Neural cell (in vitro differentiated cells): Measurements from ENCODE around the gene OSBPL2. TPM values are rescaled to one million over a fixed set of nuclear protein-coding genes. Genes with fewer than 3 reads are reported as not detected.
A peak's percentile ranks its signal among the peaks of the same experiment; 100 is the strongest.

Experiments used
- H2AFZ ChIP-seq: fragments of 200-600, 300-800 bp; sonication (generic), shearing (Covaris generic); 2 replicates; pipeline ENCODE4 v1.6.0; 2014; ENCODE audit warnings: low read depth, mild to moderate bottlenecking, antibody characterized with exemption, low read length, moderate library complexity
- H3F3A ChIP-seq: fragments of 200-600 bp; shearing (Covaris generic); 2 replicates; pipeline ENCODE4 v1.6.1; 2016; ENCODE audit warnings: mild to moderate bottlenecking, moderate library complexity, mixed read lengths, antibody characterized with exemption, low read length; ENCODE audit not compliant: insufficient read depth, poor library complexity, severe bottlenecking
- H3K27ac ChIP-seq: fragments of 200-600, 300-800 bp; sonication (generic), shearing (Covaris generic); 2 replicates; pipeline ENCODE4 v1.5.1; 2014; ENCODE audit warnings: mild to moderate bottlenecking, low read length, moderate library complexity
- H3K27me3 ChIP-seq: fragments of 300-800, 200-600 bp; sonication (generic), shearing (Covaris generic); 2 replicates; pipeline ENCODE4 v1.6.0; 2014; ENCODE audit warnings: mild to moderate bottlenecking, low read depth, low read length, moderate library complexity; ENCODE audit not compliant: insufficient read depth
- H3K36me3 ChIP-seq: fragments of 300-800, 200-600 bp; sonication (generic), shearing (Covaris generic); 2 replicates; pipeline ENCODE4 v1.5.1; 2014; ENCODE audit warnings: mild to moderate bottlenecking, antibody characterized with exemption, low read length, moderate library complexity; ENCODE audit not compliant: insufficient read depth
- H3K4me2 ChIP-seq: fragments of 300-800, 200-600 bp; sonication (generic), shearing (Covaris generic); 2 replicates; pipeline ENCODE4 v1.6.0; 2014; ENCODE audit warnings: mild to moderate bottlenecking, low read length
- H3K4me3 ChIP-seq: fragments of 300-800, 200-600 bp; sonication (generic), shearing (Covaris generic); 2 replicates; pipeline ENCODE4 v1.5.1; 2014; ENCODE audit warnings: mild to moderate bottlenecking, low read length, moderate library complexity
- H3K79me2 ChIP-seq: fragments of 200-600 bp; shearing (Covaris generic); replicated peaks from 2 replicates; pipeline ENCODE4 v1.6.0; 2014; ENCODE audit warnings: mild to moderate bottlenecking, low read length, moderate library complexity; ENCODE audit not compliant: insufficient read depth
- H3K9ac ChIP-seq: fragments of 300-800, 200-600 bp; sonication (generic), shearing (Covaris generic); 2 replicates; pipeline ENCODE4 v1.6.1; 2016; ENCODE audit warnings: mild to moderate bottlenecking, low read length, mixed read lengths
- H3K9me2 ChIP-seq: fragments of 200-600 bp; shearing (Covaris generic); 2 replicates; pipeline ENCODE4 v1.6.1; 2016; ENCODE audit warnings: mild to moderate bottlenecking, low read length, mixed read lengths; ENCODE audit not compliant: insufficient read depth
- H3K9me3 ChIP-seq: fragments of 200-600, 300-800 bp; sonication (generic), shearing (Covaris generic); 2 replicates; pipeline ENCODE4 v1.6.1; 2016; ENCODE audit warnings: mild to moderate bottlenecking, mixed run types, low read length, moderate library complexity, mixed read lengths
- H4K20me1 ChIP-seq: fragments of 200-600 bp; shearing (Covaris generic); 2 replicates; pipeline ENCODE4 v1.6.1; 2016; ENCODE audit warnings: mild to moderate bottlenecking, mixed run types; ENCODE audit not compliant: insufficient read depth
- EP300 ChIP-seq: fragments of 450-650 bp; conservative IDR thresholded peaks from 2 replicates; pipeline ENCODE4 v1.6.1; 2014; ENCODE audit warnings: antibody characterized with exemption, mild to moderate bottlenecking, moderate library complexity; ENCODE audit not compliant: poor library complexity, severe bottlenecking
- EZH2 ChIP-seq: fragments of 200-600, 300-800 bp; shearing (Covaris generic), sonication (generic); IDR thresholded peaks from 2 replicates; pipeline ENCODE4 v1.6.1; 2014; ENCODE audit warnings: antibody characterized with exemption, low read length, borderline replicate concordance, mild to moderate bottlenecking; ENCODE audit not compliant: insufficient read depth, poor library complexity, severe bottlenecking
- MXI1 ChIP-seq: fragments of 450-650 bp; conservative IDR thresholded peaks from 2 replicates; pipeline ENCODE4 v1.6.1; 2014; ENCODE audit warnings: antibody characterized with exemption, mild to moderate bottlenecking; ENCODE audit not compliant: poor library complexity, severe bottlenecking
- POLR2AphosphoS5 ChIP-seq: IDR thresholded peaks from 2 replicates; pipeline ENCODE4 v1.6.1; 2012
- RAD21 ChIP-seq: fragments of 450-650 bp; conservative IDR thresholded peaks from 2 replicates; pipeline ENCODE4 v1.6.1; 2014; ENCODE audit warnings: antibody characterized with exemption, mild to moderate bottlenecking, moderate library complexity
- REST ChIP-seq: IDR thresholded peaks from 2 replicates; pipeline ENCODE4 v1.6.1; 2012; ENCODE audit warnings: borderline replicate concordance
- SMC3 ChIP-seq: fragments of 450-650 bp; conservative IDR thresholded peaks from 2 replicates; pipeline ENCODE4 v1.6.1; 2014; ENCODE audit warnings: antibody characterized with exemption, mild to moderate bottlenecking, moderate library complexity; ENCODE audit not compliant: poor library complexity
- TAF1 ChIP-seq: IDR thresholded peaks from 2 replicates; pipeline ENCODE4 v1.6.1; 2012; ENCODE audit warnings: low read depth
- polyA plus RNA-seq: library from polyadenylated mRNA; depleted of rRNA; stranded (reverse); fragments of >200 nt; gene quantifications from 2 replicates; pipeline ENCODE4 v1.2.3, GENCODE V29; 2014
- TF ChIP-seq, protein P1 (sequence below): fragments of 450-650 bp; IDR thresholded peaks from 2 replicates; pipeline ENCODE4 v1.5.1; 2014; ENCODE audit warnings: antibody characterized with exemption, mild to moderate bottlenecking, moderate library complexity; ENCODE audit not compliant: poor library complexity, severe bottlenecking

The OSBPL2 gene
- polyA plus RNA-seq, 1 donor from 2014 or later: 41.5 TPM

- TF ChIP-seq EZH2 (no peak), POLR2AphosphoS5 (no peak), RAD21 (no peak), TAF1 (no peak), REST (no peak), EP300 (no peak), SMC3 (no peak), MXI1 (no peak)
- TF ChIP-seq, protein P1, sequence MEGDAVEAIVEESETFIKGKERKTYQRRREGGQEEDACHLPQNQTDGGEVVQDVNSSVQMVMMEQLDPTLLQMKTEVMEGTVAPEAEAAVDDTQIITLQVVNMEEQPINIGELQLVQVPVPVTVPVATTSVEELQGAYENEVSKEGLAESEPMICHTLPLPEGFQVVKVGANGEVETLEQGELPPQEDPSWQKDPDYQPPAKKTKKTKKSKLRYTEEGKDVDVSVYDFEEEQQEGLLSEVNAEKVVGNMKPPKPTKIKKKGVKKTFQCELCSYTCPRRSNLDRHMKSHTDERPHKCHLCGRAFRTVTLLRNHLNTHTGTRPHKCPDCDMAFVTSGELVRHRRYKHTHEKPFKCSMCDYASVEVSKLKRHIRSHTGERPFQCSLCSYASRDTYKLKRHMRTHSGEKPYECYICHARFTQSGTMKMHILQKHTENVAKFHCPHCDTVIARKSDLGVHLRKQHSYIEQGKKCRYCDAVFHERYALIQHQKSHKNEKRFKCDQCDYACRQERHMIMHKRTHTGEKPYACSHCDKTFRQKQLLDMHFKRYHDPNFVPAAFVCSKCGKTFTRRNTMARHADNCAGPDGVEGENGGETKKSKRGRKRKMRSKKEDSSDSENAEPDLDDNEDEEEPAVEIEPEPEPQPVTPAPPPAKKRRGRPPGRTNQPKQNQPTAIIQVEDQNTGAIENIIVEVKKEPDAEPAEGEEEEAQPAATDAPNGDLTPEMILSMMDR: no peak
- H3F3A ChIP-seq: no peaks in the 10 kb centered on the region
Measured at GRCh38 chr20:62235001-62235776, 3.1 kb upstream of the OSBPL2 start.

GRCh38 chr20:62235777-62236157 lies 2.6 kb upstream of the OSBPL2 start:
- no peaks in the 10 kb centered on the region for H3K36me3 ChIP-seq
- H2AFZ ChIP-seq: no peak overlapping the region
- H3F3A ChIP-seq: no peaks in the 10 kb centered on the region
- H4K20me1 ChIP-seq: no peaks in the 10 kb centered on the region
- no peak overlapping the region for H3K4me3 ChIP-seq
- H3K27ac ChIP-seq: peak overlapping the region; percentile 91
- H3K79me2 ChIP-seq: peaks cover 25% of the 10 kb centered on the region
- no peak for TF ChIP-seq TAF1
- no peak for TF ChIP-seq POLR2AphosphoS5
- TF ChIP-seq RAD21: no peak
- TF ChIP-seq, protein P1: no peak
- no peak for TF ChIP-seq MXI1
- no peak for TF ChIP-seq EP300
- no peak for TF ChIP-seq EZH2
- TF ChIP-seq SMC3: no peak
- no peak for TF ChIP-seq REST
- H3K9ac ChIP-seq: peak overlapping the region; percentile 75
- H3K9me3 ChIP-seq: no peaks in the 10 kb centered on the region
- no peak overlapping the region for H3K4me2 ChIP-seq
- no peaks in the 10 kb centered on the region for H3K9me2 ChIP-seq
- H3K27me3 ChIP-seq: no peaks in the 10 kb centered on the region

More at GRCh38 chr20:62235001-62235776, 3.1 kb upstream of the OSBPL2 start:
- Histone ChIP-seq H3K79me2 (peaks cover 20% of the 10 kb centered on the region), H3K27me3 (no peaks in the 10 kb centered on the region), H3K9ac (no peak overlapping the region), H3K4me3 (no peak overlapping the region), H3K9me3 (no peaks in the 10 kb centered on the region), H3K4me2 (no peak overlapping the region), H4K20me1 (no peaks in the 10 kb centered on the region), H2AFZ (no peak overlapping the region), H3K27ac (peak overlapping the region; percentile 91), H3K36me3 (no peaks in the 10 kb centered on the region), H3K9me2 (no peaks in the 10 kb centered on the region)
